ENCODE results near the gene NEDD8.

Gene NEDD8

DNA sequence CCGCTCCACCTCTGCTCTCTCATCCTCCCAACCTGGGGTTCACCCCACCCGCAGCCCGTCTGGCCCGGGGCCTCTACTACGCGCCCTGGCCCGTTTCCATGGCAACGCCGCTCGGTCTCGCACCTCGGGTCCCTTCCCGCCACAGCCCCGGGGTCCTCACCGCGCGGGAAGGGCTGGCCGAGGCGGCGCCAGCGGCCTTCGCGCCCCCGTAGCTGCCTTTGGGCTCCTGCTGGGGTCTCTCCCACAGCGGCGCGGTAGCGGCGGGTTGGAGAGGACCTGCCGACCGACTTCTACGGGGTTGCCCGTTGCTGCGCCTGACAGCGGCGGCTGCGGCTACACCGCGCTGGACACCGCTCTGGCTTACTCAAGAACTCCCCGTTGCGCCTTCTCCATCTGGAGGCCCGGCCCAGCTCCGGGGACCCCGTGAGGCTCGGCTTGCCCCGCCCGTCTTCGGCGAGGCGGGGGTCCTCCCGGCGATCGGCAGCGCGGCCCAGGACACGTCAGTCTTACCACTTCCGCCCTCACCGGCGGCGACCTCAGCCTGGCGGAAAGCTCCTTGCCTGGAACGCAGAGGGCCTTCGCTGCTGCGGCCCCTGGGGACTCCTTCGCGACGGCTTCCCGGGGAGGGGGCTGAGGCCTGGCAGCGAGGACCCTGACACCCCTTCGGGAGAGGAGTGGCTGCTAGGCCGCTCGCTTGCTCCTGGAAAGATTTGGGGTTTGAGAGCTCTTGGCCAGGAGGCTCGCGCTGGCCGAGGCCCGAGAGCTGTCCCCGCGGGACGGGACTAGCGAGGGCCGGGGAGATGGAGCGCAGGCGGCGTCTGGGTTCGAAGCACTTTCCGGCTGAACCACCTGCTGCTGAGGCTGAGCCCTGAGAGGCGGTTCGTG lies 36.7 kb downstream of the NEDD8 start, which contains the start of gene TM9SF1:
TM9SF1 (minus strand) TSS at position 256 of the 885 bp plus-strand sequence. CDS start 422 bp downstream, outside the sequence.
- ATAC-seq, result peak; percentile 96
- TF ChIP-seq CSDC2 (CRISPR knock-in tag; IDR thresholded peaks at IDR 0.05), result 0 out of 2 replicates have a peak, but pooled peaks have one; percentile 60
- TF ChIP-seq PPARA (CRISPR knock-in tag; IDR thresholded peaks at IDR 0.05; ENCODE audit: borderline replicate concordance), result no peak
- TF ChIP-seq, protein P1, sequence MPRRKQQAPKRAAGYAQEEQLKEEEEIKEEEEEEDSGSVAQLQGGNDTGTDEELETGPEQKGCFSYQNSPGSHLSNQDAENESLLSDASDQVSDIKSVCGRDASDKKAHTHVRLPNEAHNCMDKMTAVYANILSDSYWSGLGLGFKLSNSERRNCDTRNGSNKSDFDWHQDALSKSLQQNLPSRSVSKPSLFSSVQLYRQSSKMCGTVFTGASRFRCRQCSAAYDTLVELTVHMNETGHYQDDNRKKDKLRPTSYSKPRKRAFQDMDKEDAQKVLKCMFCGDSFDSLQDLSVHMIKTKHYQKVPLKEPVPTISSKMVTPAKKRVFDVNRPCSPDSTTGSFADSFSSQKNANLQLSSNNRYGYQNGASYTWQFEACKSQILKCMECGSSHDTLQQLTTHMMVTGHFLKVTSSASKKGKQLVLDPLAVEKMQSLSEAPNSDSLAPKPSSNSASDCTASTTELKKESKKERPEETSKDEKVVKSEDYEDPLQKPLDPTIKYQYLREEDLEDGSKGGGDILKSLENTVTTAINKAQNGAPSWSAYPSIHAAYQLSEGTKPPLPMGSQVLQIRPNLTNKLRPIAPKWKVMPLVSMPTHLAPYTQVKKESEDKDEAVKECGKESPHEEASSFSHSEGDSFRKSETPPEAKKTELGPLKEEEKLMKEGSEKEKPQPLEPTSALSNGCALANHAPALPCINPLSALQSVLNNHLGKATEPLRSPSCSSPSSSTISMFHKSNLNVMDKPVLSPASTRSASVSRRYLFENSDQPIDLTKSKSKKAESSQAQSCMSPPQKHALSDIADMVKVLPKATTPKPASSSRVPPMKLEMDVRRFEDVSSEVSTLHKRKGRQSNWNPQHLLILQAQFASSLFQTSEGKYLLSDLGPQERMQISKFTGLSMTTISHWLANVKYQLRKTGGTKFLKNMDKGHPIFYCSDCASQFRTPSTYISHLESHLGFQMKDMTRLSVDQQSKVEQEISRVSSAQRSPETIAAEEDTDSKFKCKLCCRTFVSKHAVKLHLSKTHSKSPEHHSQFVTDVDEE (CRISPR knock-in tag; IDR thresholded peaks at IDR 0.05), result peak; percentile 58; the same call in 1 of the 2 replicates

GRCh38 chr14:24194873-24195185 lies 37.3 kb downstream of the NEDD8 start:
- no peak; the same call in 2 of the 3 replicates for ATAC-seq
- TF ChIP-seq BACH2 (CRISPR knock-in tag; IDR thresholded peaks at IDR 0.05; ENCODE audit: borderline replicate concordance) (no peak), TCF4 (CRISPR knock-in tag; IDR thresholded peaks at IDR 0.05; ENCODE audit: borderline replicate concordance) (no peak)

DNA sequence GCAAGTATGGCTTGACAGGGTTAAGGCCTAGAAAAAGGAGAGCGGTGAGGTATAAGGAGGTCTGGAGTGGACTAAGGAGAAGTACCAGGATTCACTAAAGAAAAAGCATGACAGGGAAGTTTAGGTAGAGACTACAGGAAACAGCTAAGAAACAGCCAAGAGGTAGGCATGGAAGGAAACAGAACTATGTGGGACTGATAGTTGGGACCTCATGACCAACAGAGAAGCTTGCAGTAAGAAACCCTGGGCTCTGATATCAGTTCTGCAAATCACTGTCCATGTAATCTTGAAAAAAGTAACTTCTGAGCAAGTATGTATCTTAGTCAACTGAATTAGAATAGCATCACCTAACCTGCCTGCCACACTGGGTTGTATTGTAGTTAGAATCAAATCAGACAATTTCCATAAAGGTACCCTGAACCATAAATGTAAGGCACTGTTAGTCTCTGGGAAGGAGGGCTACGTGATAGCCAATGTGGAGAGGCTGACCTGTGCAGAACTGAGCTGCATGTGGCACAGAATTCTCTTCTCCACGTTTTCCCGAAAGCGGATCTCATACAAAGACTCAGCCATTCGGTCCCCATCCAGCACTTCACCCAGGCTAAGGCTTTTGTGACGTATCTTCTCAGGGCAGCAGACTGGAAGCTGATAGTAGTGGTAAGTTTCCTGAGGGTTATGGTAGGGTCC lies 37.8 kb downstream of the NEDD8 start:
- no peak for ATAC-seq
- TF ChIP-seq PATZ1 (CRISPR knock-in tag; IDR thresholded peaks at IDR 0.05; ENCODE audit: borderline replicate concordance) (no peak), ZFP3 (CRISPR knock-in tag; IDR thresholded peaks at IDR 0.05) (no peak), BACH2 (CRISPR knock-in tag; IDR thresholded peaks at IDR 0.05; ENCODE audit: borderline replicate concordance) (no peak), GLIS3 (CRISPR knock-in tag; IDR thresholded peaks at IDR 0.05) (no peak), ESRRG (CRISPR knock-in tag; IDR thresholded peaks at IDR 0.05) (no peak), SNAI2 (CRISPR knock-in tag; IDR thresholded peaks at IDR 0.05) (no peak), PPARA (CRISPR knock-in tag; IDR thresholded peaks at IDR 0.05; ENCODE audit: borderline replicate concordance) (no peak), ZNF70 (CRISPR knock-in tag; IDR thresholded peaks at IDR 0.05) (no peak), RARB (CRISPR knock-in tag; IDR thresholded peaks at IDR 0.05) (no peak), ISL1 (CRISPR knock-in tag; IDR thresholded peaks at IDR 0.05) (no peak), CSDC2 (CRISPR knock-in tag; IDR thresholded peaks at IDR 0.05) (no peak), ZC3H10 (CRISPR knock-in tag; IDR thresholded peaks at IDR 0.05) (no peak), ARNTL (CRISPR knock-in tag; IDR thresholded peaks at IDR 0.05; ENCODE audit: borderline replicate concordance, low read depth) (no peak), TOX (CRISPR knock-in tag; IDR thresholded peaks at IDR 0.05; ENCODE audit: borderline replicate concordance) (no peak), ZNF8 (CRISPR knock-in tag; IDR thresholded peaks at IDR 0.05) (no peak), OSR1 (CRISPR knock-in tag; IDR thresholded peaks at IDR 0.05) (no peak), TCF4 (CRISPR knock-in tag; IDR thresholded peaks at IDR 0.05; ENCODE audit: borderline replicate concordance) (no peak)
- TF ChIP-seq, protein P2, sequence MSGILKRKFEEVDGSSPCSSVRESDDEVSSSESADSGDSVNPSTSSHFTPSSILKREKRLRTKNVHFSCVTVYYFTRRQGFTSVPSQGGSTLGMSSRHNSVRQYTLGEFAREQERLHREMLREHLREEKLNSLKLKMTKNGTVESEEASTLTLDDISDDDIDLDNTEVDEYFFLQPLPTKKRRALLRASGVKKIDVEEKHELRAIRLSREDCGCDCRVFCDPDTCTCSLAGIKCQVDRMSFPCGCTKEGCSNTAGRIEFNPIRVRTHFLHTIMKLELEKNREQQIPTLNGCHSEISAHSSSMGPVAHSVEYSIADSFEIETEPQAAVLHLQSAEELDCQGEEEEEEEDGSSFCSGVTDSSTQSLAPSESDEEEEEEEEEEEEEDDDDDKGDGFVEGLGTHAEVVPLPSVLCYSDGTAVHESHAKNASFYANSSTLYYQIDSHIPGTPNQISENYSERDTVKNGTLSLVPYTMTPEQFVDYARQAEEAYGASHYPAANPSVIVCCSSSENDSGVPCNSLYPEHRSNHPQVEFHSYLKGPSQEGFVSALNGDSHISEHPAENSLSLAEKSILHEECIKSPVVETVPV (CRISPR knock-in tag; IDR thresholded peaks at IDR 0.05), result no peak
- TF ChIP-seq, protein P3, sequence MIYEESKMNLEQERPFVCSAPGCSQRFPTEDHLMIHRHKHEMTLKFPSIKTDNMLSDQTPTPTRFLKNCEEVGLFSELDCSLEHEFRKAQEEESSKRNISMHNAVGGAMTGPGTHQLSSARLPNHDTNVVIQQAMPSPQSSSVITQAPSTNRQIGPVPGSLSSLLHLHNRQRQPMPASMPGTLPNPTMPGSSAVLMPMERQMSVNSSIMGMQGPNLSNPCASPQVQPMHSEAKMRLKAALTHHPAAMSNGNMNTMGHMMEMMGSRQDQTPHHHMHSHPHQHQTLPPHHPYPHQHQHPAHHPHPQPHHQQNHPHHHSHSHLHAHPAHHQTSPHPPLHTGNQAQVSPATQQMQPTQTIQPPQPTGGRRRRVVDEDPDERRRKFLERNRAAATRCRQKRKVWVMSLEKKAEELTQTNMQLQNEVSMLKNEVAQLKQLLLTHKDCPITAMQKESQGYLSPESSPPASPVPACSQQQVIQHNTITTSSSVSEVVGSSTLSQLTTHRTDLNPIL (CRISPR knock-in tag; IDR thresholded peaks at IDR 0.05; ENCODE audit: low read depth), result no peak
- TF ChIP-seq, protein P1 (CRISPR knock-in tag; IDR thresholded peaks at IDR 0.05), result no peak
